GM19452 (cell line): Measurements from ENCODE around the gene FAM222B.
"Not testable (repeated sequence)": the region's sequence is repeated elsewhere in the genome, so short reads cannot be mapped to it uniquely, and the experiment has no call there.

Experiments used
- ATAC-seq: cut with Tn5 transposase; IDR thresholded peaks from one replicate; pipeline ENCODE4 v1.9.1; 2021; ENCODE audit not compliant: unreplicated experiment

Gene FAM222B

DNA sequence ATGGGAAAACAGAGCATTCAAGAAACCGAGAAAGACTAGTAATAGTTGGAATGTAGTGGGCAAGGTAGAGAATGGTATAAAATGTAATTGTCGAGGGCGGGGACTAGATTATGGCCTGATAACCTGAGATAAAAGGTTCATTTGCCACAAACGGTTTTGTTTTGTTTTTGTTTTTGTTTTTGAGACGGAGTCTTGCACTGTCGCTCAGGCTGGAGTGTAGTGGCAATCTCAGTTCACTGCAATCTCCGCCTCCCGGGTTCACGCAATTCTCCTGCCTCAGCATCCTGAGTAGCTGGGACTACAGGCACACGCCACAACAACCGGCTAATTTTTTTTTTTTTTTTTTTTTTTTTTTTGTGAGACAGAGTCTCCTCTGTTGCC lies 112.7 kb downstream of the FAM222B start:
- no peak for ATAC-seq

DNA sequence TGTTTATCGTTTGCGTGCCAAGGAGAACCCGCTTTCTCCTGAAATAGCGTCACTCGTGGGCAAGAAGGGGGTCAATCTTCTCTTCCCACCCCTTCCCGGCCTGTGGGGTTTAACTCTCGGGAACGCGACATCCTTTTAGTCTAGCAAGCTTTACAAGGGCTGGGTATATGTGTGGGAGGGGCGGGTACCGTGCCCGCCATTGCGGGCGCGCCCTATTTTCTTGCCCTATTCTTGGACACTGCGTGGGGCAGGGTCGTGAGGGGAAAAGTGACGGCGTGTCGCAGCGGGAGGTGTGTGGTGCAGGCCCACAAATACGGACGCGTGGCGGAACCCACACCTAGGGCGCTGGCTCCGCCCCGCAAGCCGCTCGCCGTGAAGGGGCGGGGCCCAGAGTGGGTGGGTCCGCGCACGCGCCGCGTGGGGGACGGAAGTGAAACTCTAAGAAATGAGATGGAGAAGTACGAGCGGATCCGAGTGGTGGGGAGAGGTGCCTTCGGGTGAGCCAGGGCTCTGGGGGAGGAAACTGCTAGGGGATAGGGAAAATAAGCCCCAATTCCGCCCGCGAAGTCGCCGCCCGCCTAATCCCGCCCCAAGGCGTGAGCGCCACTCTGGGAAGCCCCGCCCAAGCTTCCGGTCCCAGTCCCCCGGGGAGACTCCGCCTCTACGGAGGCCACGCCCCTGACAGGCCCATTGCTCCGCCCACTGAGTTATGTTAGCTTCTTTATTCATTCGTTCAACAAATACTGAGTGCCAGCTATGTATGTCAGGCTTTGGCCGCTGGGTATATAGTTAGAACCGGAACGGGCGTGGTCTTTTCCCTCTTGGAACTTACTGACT lies 114.0 kb downstream of the FAM222B start, which contains the start of gene NEK8:
Gene NEK8 (plus strand): TSS at position 425 of the 837 bp plus-strand sequence. CDS start 26 bp downstream, at position 451.
- ATAC-seq, result peak; percentile 37

DNA sequence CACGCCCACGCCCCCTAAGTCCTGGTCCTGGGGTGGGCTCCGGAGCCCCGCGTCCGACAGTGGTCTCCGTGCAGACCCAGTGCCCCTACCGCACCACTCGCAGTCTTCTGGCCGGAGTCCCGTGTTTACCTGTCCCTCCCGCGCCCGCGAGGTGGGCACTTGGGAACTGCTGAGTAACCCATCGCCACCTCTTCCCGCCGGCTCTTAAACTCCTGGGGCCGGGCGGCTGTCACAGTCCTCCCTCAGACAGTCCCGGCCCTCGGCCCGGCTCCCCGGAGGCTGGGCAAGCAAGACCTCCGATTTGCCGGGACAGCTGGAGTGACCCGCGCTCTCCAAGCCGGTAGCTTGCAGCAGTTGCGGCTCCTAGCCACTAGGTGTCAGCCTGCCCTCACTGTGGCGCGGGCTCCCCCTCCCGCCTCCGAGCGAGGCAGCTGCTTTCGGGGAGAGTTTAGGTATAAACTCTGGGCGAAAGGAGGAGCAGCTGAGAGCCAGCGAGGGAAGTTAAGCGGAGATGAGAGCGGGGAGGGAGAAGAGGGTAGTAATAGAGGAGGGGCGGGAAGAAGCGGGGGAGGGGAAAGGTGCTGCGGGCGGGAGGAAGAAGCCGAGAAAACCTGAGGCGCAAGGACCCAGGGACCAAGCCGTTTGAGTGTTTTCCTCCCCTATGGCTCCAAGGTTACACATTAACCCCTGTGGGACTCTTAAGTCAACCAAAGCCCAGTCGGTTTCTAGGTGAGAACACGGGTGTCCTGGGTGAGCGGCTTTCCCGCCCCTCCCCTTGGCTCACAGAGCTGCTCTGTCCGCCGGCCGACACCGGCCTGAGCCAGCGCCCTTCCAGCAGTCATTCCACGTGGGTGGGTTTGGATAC lies 115.7 kb downstream of the FAM222B start:
- ATAC-seq, result peak; percentile 32

- ATAC-seq, result no peak
Observed at GRCh38 chr17:28726226-28726626, 116.4 kb downstream of the FAM222B start, which contains the start of gene TLCD1. Gene TLCD1, minus strand, starts transcription at chr17:28726233. Its CDS starts 136 bp downstream, at chr17:28726097.

GRCh38 chr17:28725660-28726225 lies 116.8 kb downstream of the FAM222B start:
- ATAC-seq, result no peak

GRCh38 chr17:28725166-28725659 lies 117.4 kb downstream of the FAM222B start:
- ATAC-seq, result no peak

DNA sequence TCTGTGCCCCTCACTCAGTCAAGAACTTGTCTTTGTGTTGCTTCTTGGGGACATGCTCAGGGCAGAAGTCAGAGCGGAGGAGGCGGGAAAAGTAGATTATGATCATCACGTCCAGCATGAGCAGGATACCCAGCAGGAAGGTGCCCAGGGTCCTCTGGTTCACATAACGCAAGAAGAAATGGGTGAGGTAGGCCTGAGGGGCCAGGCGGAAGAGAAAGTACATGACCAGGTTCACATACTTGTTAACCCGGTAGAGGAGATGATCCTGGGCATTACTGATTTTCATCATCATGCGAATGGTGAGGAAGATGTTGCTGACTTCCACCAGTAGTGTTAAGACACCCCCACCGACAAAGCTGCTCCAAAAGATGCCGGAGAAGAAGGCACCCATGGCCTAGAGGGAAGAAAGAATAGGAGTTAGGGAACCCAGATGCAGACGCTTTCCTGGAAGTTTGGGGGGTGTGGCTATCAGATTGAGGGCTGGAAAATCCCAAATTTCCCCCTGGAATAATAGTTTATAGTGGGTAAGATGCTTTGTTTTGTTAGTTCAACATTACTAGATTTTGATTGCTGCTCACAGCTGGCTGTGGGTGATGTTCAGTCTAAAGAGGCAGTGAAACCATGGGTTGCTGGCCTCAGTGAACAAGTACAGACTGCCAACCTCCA lies 118.0 kb downstream of the FAM222B start:
- ATAC-seq, result no peak

DNA sequence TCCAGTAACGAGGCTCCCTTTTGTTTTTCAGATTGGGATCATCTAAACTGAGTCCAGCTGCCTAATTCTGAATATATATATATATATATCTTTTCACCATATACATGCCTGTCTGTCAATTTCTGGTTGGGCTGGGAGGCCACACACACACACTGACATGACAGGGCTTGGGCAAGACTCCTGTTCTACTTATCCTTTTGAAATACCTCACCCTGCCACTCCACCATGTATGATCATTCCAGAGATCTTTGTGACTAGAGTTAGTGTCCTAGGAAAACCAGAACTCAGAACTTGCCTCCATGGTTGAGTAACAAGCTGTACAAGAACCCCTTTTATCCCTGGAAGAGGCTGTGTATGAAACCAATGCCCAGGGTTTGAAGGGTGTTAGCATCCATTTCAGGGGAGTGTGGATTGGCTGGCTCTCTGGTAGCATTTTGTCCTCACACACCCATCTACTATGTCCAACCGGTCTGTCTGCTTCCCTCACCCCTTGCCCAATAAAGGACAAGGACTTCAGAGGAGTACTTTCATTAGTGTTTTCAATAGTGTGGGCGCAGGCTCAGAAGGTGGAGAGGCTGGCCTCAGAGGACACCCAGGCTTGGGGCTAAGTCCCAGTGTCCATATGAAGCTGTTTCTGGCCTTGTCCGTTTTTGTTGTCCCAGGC lies 118.6 kb downstream of the FAM222B start:
- ATAC-seq, result not testable (repeated sequence)

DNA sequence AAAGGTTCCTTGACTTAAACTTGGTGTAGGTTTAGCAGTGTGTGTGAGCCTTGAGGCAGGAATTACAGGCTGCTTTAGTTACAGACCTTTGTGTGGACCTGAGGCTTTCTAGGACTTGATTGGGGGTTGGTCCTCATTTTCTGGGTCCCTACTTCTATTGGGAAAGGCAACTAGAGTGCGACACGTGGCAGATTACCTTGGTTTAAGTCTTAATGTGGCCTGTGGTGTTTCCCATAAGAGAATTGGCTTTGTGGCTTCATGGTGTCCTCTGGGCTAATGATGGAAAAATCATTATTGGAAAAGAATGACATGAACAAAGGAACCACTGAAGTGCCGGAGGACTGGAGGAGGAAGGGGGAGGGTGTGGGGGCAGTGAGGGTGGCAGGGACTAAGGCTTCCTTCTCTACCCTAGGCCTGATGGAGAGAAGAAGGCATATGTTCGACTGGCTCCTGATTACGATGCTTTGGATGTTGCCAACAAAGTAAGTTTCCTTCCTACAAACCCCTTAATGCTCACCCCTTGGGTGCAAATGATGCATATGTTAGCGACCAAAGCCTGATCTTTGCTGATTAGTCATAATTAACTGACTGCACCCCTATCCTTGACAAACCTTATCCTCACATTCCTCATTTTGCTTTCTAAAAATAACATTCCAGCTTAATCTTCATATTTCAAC lies 119.3 kb downstream of the FAM222B start:
- ATAC-seq, result no peak

DNA sequence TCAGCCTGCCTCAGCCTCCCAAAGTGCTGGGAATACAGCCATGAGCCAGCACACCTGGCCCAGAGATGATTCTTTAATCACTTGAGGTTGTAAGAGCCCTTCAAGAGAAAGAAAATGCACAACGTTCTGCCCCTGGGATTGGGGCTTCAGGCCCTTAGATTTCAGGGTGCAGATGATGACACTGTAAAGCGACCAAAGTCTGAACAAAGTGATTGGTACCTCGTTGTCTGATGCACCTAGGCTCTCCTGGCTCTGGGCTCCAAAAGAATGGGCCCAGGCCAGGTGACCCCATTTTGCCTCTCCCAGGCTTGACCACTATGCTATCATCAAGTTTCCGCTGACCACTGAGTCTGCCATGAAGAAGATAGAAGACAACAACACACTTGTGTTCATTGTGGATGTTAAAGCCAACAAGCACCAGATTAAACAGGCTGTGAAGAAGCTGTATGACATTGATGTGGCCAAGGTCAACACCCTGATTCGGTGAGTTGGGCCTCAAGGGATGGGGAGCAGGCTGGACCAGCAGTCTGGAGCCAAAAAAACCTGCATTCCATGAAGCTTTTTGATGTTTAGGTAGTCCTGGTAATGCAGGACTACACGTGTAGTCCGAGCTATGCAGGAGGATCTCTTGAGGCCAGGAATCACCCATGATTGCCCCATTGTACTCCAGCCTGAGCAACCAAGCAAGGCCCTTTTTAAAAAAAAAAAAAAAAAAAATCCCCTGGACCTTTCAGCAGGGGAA lies 120.0 kb downstream of the FAM222B start:
- ATAC-seq, result no peak

GRCh38 chr17:28720997-28721329 lies 121.6 kb downstream of the FAM222B start:
- not testable (repeated sequence) for ATAC-seq

DNA sequence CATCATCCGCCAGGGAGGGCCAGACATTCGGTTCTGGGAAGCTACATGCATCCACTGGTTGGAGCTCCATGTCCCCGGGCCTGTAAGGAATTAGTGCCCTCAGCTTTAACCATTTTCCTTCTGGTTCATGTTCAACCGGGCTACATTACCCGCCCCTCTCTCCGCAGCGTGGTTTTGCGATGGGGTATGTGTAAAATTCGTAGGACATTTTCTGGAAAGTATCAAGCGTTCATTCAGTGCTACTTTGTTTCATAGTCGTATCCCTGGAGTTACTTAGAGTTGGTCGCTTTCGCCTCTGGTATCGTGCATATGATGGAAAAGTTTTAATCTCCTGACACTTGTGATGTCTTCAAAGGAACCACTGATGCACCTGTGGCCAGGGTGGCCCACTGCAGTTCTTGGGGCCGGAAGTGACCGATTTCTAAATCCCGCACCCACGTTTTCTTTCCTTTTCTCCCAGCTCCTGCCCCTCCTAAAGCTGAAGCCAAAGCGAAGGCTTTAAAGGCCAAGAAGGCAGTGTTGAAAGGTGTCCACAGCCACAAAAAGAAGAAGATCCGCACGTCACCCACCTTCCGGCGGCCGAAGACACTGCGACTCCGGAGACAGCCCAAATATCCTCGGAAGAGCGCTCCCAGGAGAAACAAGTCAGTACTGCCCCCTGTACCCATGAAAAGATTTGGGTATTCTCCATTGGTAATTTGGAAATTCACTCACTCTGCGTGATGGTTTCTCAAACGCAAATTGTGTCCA lies 122.2 kb downstream of the FAM222B start:
- ATAC-seq, result no peak

DNA sequence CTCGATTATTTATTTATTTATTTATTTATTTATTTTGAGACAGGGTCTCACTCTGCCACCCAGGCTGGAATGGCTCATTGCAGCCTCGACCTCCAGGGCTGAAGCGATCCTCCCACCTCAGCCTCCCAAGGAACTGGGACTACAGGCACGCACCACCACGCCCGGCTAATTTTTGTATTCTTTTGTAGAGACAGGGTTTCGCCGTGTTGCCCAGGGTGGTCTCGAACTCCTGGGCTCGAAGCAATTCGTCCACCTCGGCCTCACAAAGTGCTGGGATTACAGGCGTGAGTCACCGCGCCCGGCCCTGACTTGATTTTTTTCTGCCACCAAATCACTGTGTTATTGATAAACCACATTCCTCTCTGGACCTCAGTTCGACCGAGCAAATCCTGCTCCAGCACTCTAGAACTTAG lies 123.6 kb downstream of the FAM222B start:
- peak; percentile 6 for ATAC-seq

- ATAC-seq, result no peak
Observed at GRCh38 chr17:28718333-28719020, 124.1 kb downstream of the FAM222B start.

DNA sequence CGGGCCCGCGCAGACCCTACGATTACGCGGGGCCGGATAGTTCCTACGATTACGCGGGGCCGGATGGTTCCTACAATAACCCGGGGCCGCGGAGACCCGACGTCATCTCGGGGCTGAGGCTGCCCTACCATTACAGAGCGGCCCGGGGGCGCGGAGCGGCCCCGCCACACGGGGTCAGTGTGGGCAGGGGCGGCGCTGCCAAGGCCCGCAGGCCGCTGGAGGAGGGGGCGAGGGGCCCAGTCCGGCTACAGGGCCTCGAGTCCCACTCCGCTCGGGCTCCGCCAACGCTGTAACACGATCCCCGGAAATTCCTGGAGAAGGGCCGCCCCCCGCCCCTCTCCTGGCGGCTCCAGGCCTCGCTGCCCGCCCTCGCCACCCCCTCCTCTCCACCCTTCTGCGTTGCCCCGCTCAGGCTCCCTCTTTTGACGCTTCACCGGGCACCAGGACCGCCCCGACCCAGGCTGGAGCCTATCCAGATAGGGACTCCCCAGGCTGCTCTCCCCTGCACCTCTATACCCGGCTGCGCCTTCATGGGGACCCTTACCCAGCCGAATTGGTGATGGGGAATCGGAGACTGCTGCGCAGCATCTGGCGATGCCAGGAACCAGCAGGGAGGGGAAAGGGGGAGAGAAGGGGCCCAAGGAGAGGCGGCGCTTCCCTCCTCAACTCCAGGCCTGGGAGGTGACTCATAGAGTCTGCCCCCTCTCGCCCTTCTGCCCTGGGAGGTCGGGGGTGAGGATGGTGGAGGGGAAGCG lies 124.8 kb downstream of the FAM222B start, which contains the start of gene RAB34:
Gene RAB34 (minus strand): TSS at position 291 of the 755 bp plus-strand sequence. CDS start 602 bp downstream, outside the sequence.
- no peak for ATAC-seq

DNA sequence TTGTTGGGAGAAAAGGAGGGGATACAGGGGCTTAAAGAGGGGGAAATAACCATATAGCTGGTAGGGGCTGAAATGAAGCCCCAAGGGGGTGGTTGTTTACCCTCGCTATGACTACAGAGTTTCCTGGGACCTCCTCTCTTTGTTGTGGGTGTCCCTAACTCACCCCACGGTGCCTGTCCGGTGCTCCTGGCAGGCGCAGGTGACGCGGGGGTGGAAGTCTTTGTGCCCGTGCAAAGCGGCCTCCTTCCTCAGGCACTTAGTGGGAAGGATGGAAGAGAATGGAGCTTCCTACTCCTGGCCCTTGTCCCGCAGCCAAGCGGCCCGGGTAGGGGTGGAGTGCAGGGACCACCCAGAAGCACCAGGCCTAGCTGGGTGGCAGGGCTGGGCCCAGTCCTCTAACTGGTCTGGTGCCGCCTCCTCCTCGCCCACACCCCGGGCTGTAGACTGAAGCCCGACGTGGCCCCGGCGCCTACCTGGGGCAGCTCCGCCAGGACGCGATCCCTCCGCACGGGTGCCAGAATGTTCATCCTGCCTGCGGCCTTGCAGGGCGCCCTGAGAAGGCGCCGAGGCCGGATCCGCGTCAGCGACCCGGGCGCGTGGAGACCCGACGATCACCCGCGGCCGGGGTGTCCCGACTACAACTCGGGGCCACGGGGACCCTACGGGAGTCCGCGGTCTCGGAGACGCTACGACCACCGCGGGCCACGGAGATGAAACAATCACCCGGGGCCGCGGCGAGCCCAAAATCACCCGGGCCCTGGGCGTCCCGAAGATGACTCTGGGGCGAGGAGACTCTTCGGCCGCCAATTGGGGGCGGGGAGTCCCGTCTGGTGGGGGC lies 125.6 kb downstream of the FAM222B start:
- no peak for ATAC-seq
